ENCODE results near the gene HOXA9.

GRCh38 chr7:27203365-27203953, 38.1 kb upstream of the HOXA9 start:
- no peak for TF ChIP-seq MYC (IDR thresholded peaks at IDR 0.05; ENCODE audit: low read depth, low read length)
- no peak for TF ChIP-seq CTCF (IDR thresholded peaks at IDR 0.05; ENCODE audit: low read depth, low read length)
- no peak for TF ChIP-seq MAX (IDR thresholded peaks at IDR 0.05; ENCODE audit: low read depth, low read length)
- TF ChIP-seq POLR2A (IDR thresholded peaks at IDR 0.05; ENCODE audit: extremely low read depth, insufficient read length) = no peak

All from NB4 (cell line).